HCT116 (cell line): ENCODE measurements around the gene TMEM238L. TPM values are rescaled to one million over a fixed set of nuclear protein-coding genes. Genes with fewer than 3 reads are reported as not detected.

Experiments used
- ATAC-seq: fragments of 200-7000 bp; cut with Tn5 transposase; 2 replicates; pipeline ENCODE4 v1.9.1; 2020; ENCODE audit warnings: mild to moderate bottlenecking, moderate library complexity
- BruUV-seq: library from RNA; stranded (reverse); fragments of 400-500 nt; replicated peaks from 2 replicates; lab custom pipeline; 2021; lab: Mats Ljungman, UMichigan
- CTCF ChIA-PET: fragments of 300-600 bp; sonication (Branson Sonifier 250); formaldehyde crosslinking; loops from one replicate; lab custom pipeline; 2021; ENCODE audit warnings: antibody characterized with exemption; lab: Charles Lee
- POLR2A ChIA-PET: fragments of 300-600, 350-600 bp; sonication (Branson Sonifier 250); formaldehyde crosslinking; loops from one replicate; lab custom pipeline; 2021; ENCODE audit warnings: antibody characterized with exemption; lab: Charles Lee
- RAD21 ChIA-PET, 2 experiments: fragments of 300-600 bp; sonication (Branson Sonifier 250); formaldehyde crosslinking; loops; one replicate each; lab custom pipeline; 2023; ENCODE audit warnings: low total read pairs in 2 of 2; ENCODE audit not compliant: uncharacterized antibody in 2 of 2, unreplicated experiment in 2 of 2, low non-redundant PET in 1 of 2; lab: Charles Lee
- DNase-seq: peaks from one replicate; pipeline ENCODE4 v3.0.0-alpha.2; 2010; ENCODE audit warnings: low read depth, low spot score
- H2AFZ ChIP-seq: fragments of 200-600 bp; shearing (Covaris generic), sonication (generic); 2 replicates; pipeline ENCODE4 v1.6.1; 2017; ENCODE audit warnings: low read depth, mixed run types, mixed read lengths, antibody characterized with exemption, low read length; ENCODE audit not compliant: poor library complexity, severe bottlenecking
- H3K27ac ChIP-seq: 2 replicates; pipeline ENCODE4 v1.5.1; 2012; ENCODE audit warnings: low read depth, low read length
- H3K27me3 ChIP-seq: fragments of 200-600 bp; sonication (generic); 2 replicates; pipeline ENCODE4 v1.6.1; 2016; ENCODE audit warnings: mixed run types, low read length, mixed read lengths; ENCODE audit not compliant: insufficient read depth
- H3K36me3 ChIP-seq, 2 experiments: fragments of 200-500 bp in 1 of 2; fragments of 200-600 bp in 1 of 2; sonication (Bioruptor generic) in 1 of 2; sonication (generic) in 1 of 2; 2 replicates each; pipeline versions ENCODE4 v1.5.1 to v1.6.1; 2014 to 2016; ENCODE audit warnings: low read length in 2 of 2, inconsistent platforms in 1 of 2, mixed read lengths in 1 of 2, mixed run types in 1 of 2; ENCODE audit not compliant: insufficient read depth in 2 of 2, control insufficient read depth in 1 of 2
- H3K4me1 ChIP-seq, 2 experiments: fragments of 200-600 bp in 1 of 2; sonication (generic) in 1 of 2; 2 replicates each; pipeline versions ENCODE4 v1.5.1 to v1.6.1; 2012 to 2017; ENCODE audit warnings: low read length in 2 of 2, inconsistent platforms in 1 of 2, mild to moderate bottlenecking in 1 of 2, mixed read lengths in 1 of 2, mixed run types in 1 of 2, moderate library complexity in 1 of 2; ENCODE audit not compliant: insufficient read depth in 2 of 2, control insufficient read depth in 1 of 2
- H3K4me2 ChIP-seq: fragments of 200-600 bp; sonication (generic); 2 replicates; pipeline ENCODE4 v1.6.1; 2017; ENCODE audit warnings: mixed run types, low read length, mixed read lengths
- H3K4me3 ChIP-seq, 2 experiments: fragments of 200-600 bp in 1 of 2; sonication (generic) in 1 of 2; replicated peaks in 1 of 2; 2 replicates each; pipeline ENCODE4 v1.5.1; 2011 to 2016; ENCODE audit warnings: low read length in 2 of 2, control low read depth in 1 of 2, low read depth in 1 of 2, mild to moderate bottlenecking in 1 of 2, mixed read lengths in 1 of 2, mixed run types in 1 of 2
- H3K79me2 ChIP-seq: fragments of 200-600 bp; sonication (generic); 2 replicates; pipeline ENCODE4 v1.6.1; 2017; ENCODE audit warnings: mild to moderate bottlenecking, mixed run types, low read length, moderate library complexity, mixed read lengths; ENCODE audit not compliant: insufficient read depth
- H3K9ac ChIP-seq: fragments of 200-600 bp; sonication (generic); 2 replicates; pipeline ENCODE4 v1.6.1; 2016; ENCODE audit warnings: low read length, mixed read lengths
- H3K9me2 ChIP-seq: fragments of 200-600 bp; sonication (generic), shearing (Covaris generic); 2 replicates; pipeline ENCODE4 v1.6.1; 2017; ENCODE audit warnings: mixed run types, mild to moderate bottlenecking, moderate library complexity; ENCODE audit not compliant: insufficient read depth
- H3K9me3 ChIP-seq, 2 experiments: fragments of 200-500 bp in 1 of 2; fragments of 200-600 bp in 1 of 2; sonication (Bioruptor generic) in 1 of 2; sonication (generic) in 1 of 2; 2 replicates each; pipeline ENCODE4 v1.6.1; 2014 to 2017; ENCODE audit warnings: low read length in 2 of 2, mixed read lengths in 2 of 2, inconsistent platforms in 1 of 2, low read depth in 1 of 2, mild to moderate bottlenecking in 1 of 2, mixed run types in 1 of 2, moderate library complexity in 1 of 2; ENCODE audit not compliant: control insufficient read depth in 1 of 2, insufficient read depth in 1 of 2
- H4K20me1 ChIP-seq: fragments of 200-600 bp; sonication (generic), shearing (Covaris generic); 2 replicates; pipeline ENCODE4 v1.6.1; 2017; ENCODE audit warnings: mixed run types, mild to moderate bottlenecking, moderate library complexity; ENCODE audit not compliant: insufficient read depth
- ATF3 ChIP-seq: IDR thresholded peaks from 2 replicates; pipeline ENCODE4 v1.6.1; 2012
- CEBPB ChIP-seq: IDR thresholded peaks from 2 replicates; pipeline ENCODE4 v1.6.1; 2012; ENCODE audit warnings: low read depth
- CTCF ChIP-seq, 3 experiments: fragments of 200-600 bp in 1 of 3; sonication (generic) in 1 of 3; IDR thresholded peaks in 2 of 3; conservative IDR thresholded peaks in 1 of 3; 2 replicates each; pipeline ENCODE4 v1.5.1; 2012 to 2017; ENCODE audit warnings: low read depth in 2 of 3, low read length in 2 of 3, antibody characterized with exemption in 1 of 3, borderline replicate concordance in 1 of 3, control low read depth in 1 of 3, mild to moderate bottlenecking in 1 of 3, mixed read lengths in 1 of 3, mixed run types in 1 of 3, moderate library complexity in 1 of 3; ENCODE audit not compliant: insufficient read depth in 1 of 3
- EZH2phosphoT487 ChIP-seq: fragments of 200-600 bp; IDR thresholded peaks from 2 replicates; pipeline ENCODE4 v1.6.1; 2018; ENCODE audit warnings: antibody characterized with exemption, borderline replicate concordance
- FOSL1 ChIP-seq: IDR thresholded peaks from 2 replicates; pipeline ENCODE4 v1.6.1; 2012; ENCODE audit warnings: low read depth
- JUND ChIP-seq: IDR thresholded peaks from 2 replicates; pipeline ENCODE4 v1.6.1; 2012
- MAX ChIP-seq: IDR thresholded peaks from 2 replicates; pipeline ENCODE4 v1.6.1; 2012
- POLR2AphosphoS5 ChIP-seq: IDR thresholded peaks from 2 replicates; pipeline ENCODE4 v1.6.1; 2011; ENCODE audit warnings: mild to moderate bottlenecking, low read depth, low read length, moderate library complexity
- RAD21 ChIP-seq: IDR thresholded peaks from 2 replicates; pipeline ENCODE4 v1.6.1; 2012; ENCODE audit warnings: low read depth, mild to moderate bottlenecking
- REST ChIP-seq: IDR thresholded peaks from 2 replicates; pipeline ENCODE4 v1.6.1; 2012; ENCODE audit warnings: low read depth
- SP1 ChIP-seq: IDR thresholded peaks from 2 replicates; pipeline ENCODE4 v1.6.1; 2012; ENCODE audit warnings: low read depth
- SRF ChIP-seq: IDR thresholded peaks from 2 replicates; pipeline ENCODE4 v1.6.1; 2012; ENCODE audit warnings: low read depth
- TCF7L2 ChIP-seq: IDR thresholded peaks from 2 replicates; pipeline ENCODE4 v1.7.0; 2011; ENCODE audit warnings: borderline replicate concordance, inconsistent platforms; ENCODE audit not compliant: insufficient read depth, insufficient read length; ENCODE audit errors: extremely low read depth
- YY1 ChIP-seq: IDR thresholded peaks from 2 replicates; pipeline ENCODE4 v1.6.1; 2011; ENCODE audit warnings: low read length, low read depth, moderate library complexity, mild to moderate bottlenecking; ENCODE audit not compliant: insufficient replicate concordance; ENCODE audit errors: extremely low read depth
- ZFX ChIP-seq: fragments of 450-650 bp; IDR thresholded peaks from 2 replicates; pipeline ENCODE4 v1.6.1; 2017
- ZNF274 ChIP-seq: fragments of 200-500 bp; sonication (Bioruptor generic); IDR thresholded peaks from 2 replicates; pipeline ENCODE4 v1.6.1; 2014; ENCODE audit warnings: mild to moderate bottlenecking, low read depth, low read length, inconsistent platforms
- intact Hi-C: fragments of 100-400 bp; cut with micrococcal nuclease; formaldehyde crosslinking; loops from 2 replicates; pipeline ENCODE4 v1.10.0; 2022
- total RNA-seq: library from RNA; stranded (reverse); gene quantifications from one replicate; pipeline ENCODE4 v1.2.1, GENCODE V29; 2021; ENCODE audit not compliant: unreplicated experiment

TMEM238L gene
- total RNA-seq, 1 experiment from 2014 or later = not detected

- CTCF ChIA-PET = no interaction called here
These were observed 1.2 kb downstream of the TMEM238L start for GRCh38 chr17:10802496-10803284.

More at GRCh38 chr17:10802496-10803284, 1.2 kb downstream of the TMEM238L start:
- TF ChIP-seq ZFX (no peak), POLR2AphosphoS5 (no peak), CTCF (IDR thresholded peaks at IDR 0.05 in 2 of 3, conservative IDR thresholded peaks at IDR 0.05 in 1 of 3; ENCODE audit: borderline replicate concordance in 1 of 3, insufficient read depth in 1 of 3, low read depth in 2 of 3, low read length in 2 of 3) (no peak), TCF7L2 (no peak), YY1 (no peak), SP1 (no peak), RAD21 (no peak), REST (no peak), MAX (no peak), ZNF274 (no peak), FOSL1 (no peak), SRF (no peak), ATF3 (no peak), JUND (no peak), EZH2phosphoT487 (no peak), CEBPB (no peak)
- no peaks in the 10 kb centered on the region for H3K79me2 ChIP-seq
- no peak overlapping the region for H3K4me3 ChIP-seq
- H3K4me1 ChIP-seq = no peaks in the 10 kb centered on the region
- no peaks in the 10 kb centered on the region for H4K20me1 ChIP-seq
- intact Hi-C loops = no loop called here
- no peak overlapping the region for H3K27ac ChIP-seq
- no peak overlapping the region for H3K4me2 ChIP-seq
- H2AFZ ChIP-seq = no peak overlapping the region
- ATAC-seq (no peak), DNase-seq (no peak)
- ChIA-PET POLR2A (no interaction called here), RAD21 (no interaction called here)
- H3K36me3 ChIP-seq = no peaks in the 10 kb centered on the region
- H3K27me3 ChIP-seq = no peaks in the 10 kb centered on the region
- H3K9me2 ChIP-seq = no peaks in the 10 kb centered on the region
- no peaks in the 10 kb centered on the region for H3K9me3 ChIP-seq
- no TSS peak for BruUV-seq
- H3K9ac ChIP-seq = no peak overlapping the region
